HEK293 (cell line): ENCODE data around the gene EXOC2.

Source experiments
- CTCF ChIA-PET: fragments of 350-600 bp; formaldehyde crosslinking; extraction: SDS; loops from one replicate; lab custom pipeline; 2021; ENCODE audit warnings: antibody characterized with exemption; lab: Yijun Ruan, JAX
- POLR2A ChIA-PET: fragments of 300-600 bp; formaldehyde crosslinking; extraction: SDS; loops from one replicate; lab custom pipeline; 2020; ENCODE audit warnings: antibody characterized with exemption, inconsistent platforms; lab: Yijun Ruan, JAX
- H3K27ac ChIP-seq: fragments of 200-500 bp; sonication (Bioruptor generic); 2 replicates; pipeline ENCODE4 v1.5.1; 2014; ENCODE audit warnings: low read depth, low read length, control low read depth, inconsistent platforms; ENCODE audit errors: extremely low read depth
- H3K36me3 ChIP-seq, 2 experiments: fragments of 200-500 bp in 1 of 2; sonication (Bioruptor generic) in 1 of 2; 1 replicate in 1 of 2; 2 replicates in 1 of 2; pipeline ENCODE4 v1.5.1; 2014 to 2017; ENCODE audit warnings: inconsistent platforms in 2 of 2, low read length in 2 of 2; ENCODE audit not compliant: control insufficient read depth in 2 of 2, insufficient read depth in 1 of 2
- H3K4me1 ChIP-seq: fragments of 200-500 bp; sonication (Bioruptor generic); 2 replicates; pipeline ENCODE4 v1.5.1; 2014; ENCODE audit warnings: mild to moderate bottlenecking, low read length, inconsistent platforms; ENCODE audit not compliant: control insufficient read depth, insufficient read depth
- H3K4me3 ChIP-seq: 2 replicates; pipeline ENCODE4 v1.5.1; 2011; ENCODE audit warnings: low read depth, mild to moderate bottlenecking, control low read depth, low read length, moderate library complexity
- H3K9me3 ChIP-seq: fragments of 200-500 bp; sonication (Bioruptor generic); 2 replicates; pipeline ENCODE4 v1.5.1; 2014; ENCODE audit warnings: low read depth, low read length, inconsistent platforms; ENCODE audit not compliant: control insufficient read depth, insufficient read depth
- FEZF1 ChIP-seq: fragments of 450-650 bp; formaldehyde crosslinking; IDR thresholded peaks from 2 replicates; pipeline ENCODE4 v1.5.1; 2016; ENCODE audit warnings: missing biosample characterization, missing genetic modification characterization
- GLIS1 ChIP-seq: fragments of 450-650 bp; formaldehyde crosslinking; IDR thresholded peaks from 2 replicates; pipeline ENCODE4 v1.5.1; 2016; ENCODE audit warnings: missing biosample characterization, missing genetic modification characterization
- IKZF3 ChIP-seq: fragments of 450-650 bp; IDR thresholded peaks from 2 replicates; pipeline ENCODE4 v1.5.0; 2018; ENCODE audit warnings: missing biosample characterization, mild to moderate bottlenecking, missing genetic modification characterization, moderate library complexity
- OSR2 ChIP-seq: fragments of 450-650 bp; formaldehyde crosslinking; IDR thresholded peaks from 2 replicates; pipeline ENCODE4 v1.5.1; 2016; ENCODE audit warnings: missing biosample characterization, missing genetic modification characterization
- ZIC2 ChIP-seq: fragments of 450-650 bp; formaldehyde crosslinking; IDR thresholded peaks from 2 replicates; pipeline ENCODE4 v1.5.1; 2016; ENCODE audit warnings: missing biosample characterization, missing genetic modification characterization
- ZNF121 ChIP-seq: fragments of 450-650 bp; formaldehyde crosslinking; IDR thresholded peaks from 2 replicates; pipeline ENCODE4 v1.5.1; 2016; ENCODE audit warnings: missing biosample characterization, missing genetic modification characterization
- ZNF148 ChIP-seq: fragments of 450-650 bp; formaldehyde crosslinking; IDR thresholded peaks from 2 replicates; pipeline ENCODE4 v1.5.0; 2017; ENCODE audit warnings: missing biosample characterization, missing genetic modification characterization, borderline replicate concordance
- ZNF174 ChIP-seq: fragments of 450-650 bp; formaldehyde crosslinking; IDR thresholded peaks from 2 replicates; pipeline ENCODE4 v1.5.0; 2017; ENCODE audit warnings: missing biosample characterization, mild to moderate bottlenecking, missing genetic modification characterization
- ZNF175 ChIP-seq: fragments of 450-650 bp; formaldehyde crosslinking; IDR thresholded peaks from 2 replicates; pipeline ENCODE4 v1.5.1; 2016; ENCODE audit warnings: missing biosample characterization, missing genetic modification characterization
- ZNF350 ChIP-seq: fragments of 450-650 bp; formaldehyde crosslinking; IDR thresholded peaks from 2 replicates; pipeline ENCODE4 v1.5.0; 2017; ENCODE audit warnings: missing biosample characterization, mild to moderate bottlenecking, missing genetic modification characterization
- ZNF501 ChIP-seq: fragments of 450-650 bp; formaldehyde crosslinking; IDR thresholded peaks from 2 replicates; pipeline ENCODE4 v1.5.1; 2016; ENCODE audit warnings: missing biosample characterization, missing genetic modification characterization
- ZNF529 ChIP-seq: fragments of 450-650 bp; formaldehyde crosslinking; IDR thresholded peaks from 2 replicates; pipeline ENCODE4 v1.5.1; 2017; ENCODE audit warnings: missing genetic modification characterization, missing biosample characterization; ENCODE audit not compliant: insufficient replicate concordance
- ZNF560 ChIP-seq: fragments of 450-650 bp; formaldehyde crosslinking; IDR thresholded peaks from 2 replicates; pipeline ENCODE4 v1.5.1; 2017; ENCODE audit warnings: missing biosample characterization, missing genetic modification characterization, borderline replicate concordance
- ZNF596 ChIP-seq: fragments of 450-650 bp; IDR thresholded peaks from 2 replicates; pipeline ENCODE4 v1.5.0; 2018; ENCODE audit warnings: missing biosample characterization, mild to moderate bottlenecking, missing genetic modification characterization, moderate library complexity
- ZNF610 ChIP-seq: fragments of 450-650 bp; formaldehyde crosslinking; IDR thresholded peaks from 2 replicates; pipeline ENCODE4 v1.5.1; 2016; ENCODE audit warnings: missing biosample characterization, missing genetic modification characterization, borderline replicate concordance
- ZNF645 ChIP-seq: fragments of 450-650 bp; formaldehyde crosslinking; IDR thresholded peaks from 2 replicates; pipeline ENCODE4; 2016; ENCODE audit warnings: missing biosample characterization, missing genetic modification characterization
- ZNF707 ChIP-seq: fragments of 450-650 bp; formaldehyde crosslinking; IDR thresholded peaks from 2 replicates; pipeline ENCODE4 v1.5.1; 2016; ENCODE audit warnings: missing biosample characterization, missing genetic modification characterization
- ZNF785 ChIP-seq: fragments of 450-650 bp; formaldehyde crosslinking; IDR thresholded peaks from 2 replicates; pipeline ENCODE4 v1.5.1; 2016; ENCODE audit warnings: missing biosample characterization, missing genetic modification characterization
- ZSCAN16 ChIP-seq: fragments of 450-650 bp; formaldehyde crosslinking; IDR thresholded peaks from 2 replicates; pipeline ENCODE4 v1.5.1; 2016; ENCODE audit warnings: missing biosample characterization, missing genetic modification characterization
- ZSCAN30 ChIP-seq: fragments of 450-650 bp; IDR thresholded peaks from 2 replicates; pipeline ENCODE4 v1.5.1; 2018; ENCODE audit warnings: missing biosample characterization, mild to moderate bottlenecking, missing genetic modification characterization, moderate library complexity

The EXOC2 gene

GRCh38 chr6:452301-453067 is 240.5 kb downstream of the EXOC2 start:
- Histone ChIP-seq H3K4me1 (no peaks in the 10 kb centered on the region), H3K4me3 (no peak overlapping the region), H3K9me3 (no peaks in the 10 kb centered on the region)
- TF ChIP-seq ZNF610 (no peak), GLIS1 (peak; percentile 36; the same call in 1 of the 2 replicates), ZNF560 (no peak), ZNF121 (tag by site-specific recombination) (no peak), ZIC2 (peak; percentile 94), IKZF3 (tag by site-specific recombination) (no peak), ZNF785 (no peak)
- TF ChIP-seq, all 188 proteins: peak for 2
- H3K36me3 ChIP-seq: no peaks in the 10 kb centered on the region
- no peak overlapping the region for H3K27ac ChIP-seq
- ChIA-PET CTCF (interaction anchor here (0.5 kb wide), 1 partner anchor 203 kb away, joined by 3 read pairs; no protein-coding TSS in a partner anchor), POLR2A (no interaction called here)

GRCh38 chr6:451847-452246 is 241.1 kb downstream of the EXOC2 start:
- no peaks in the 10 kb centered on the region for H3K9me3 ChIP-seq
- POLR2A ChIA-PET: no interaction called here
- H3K36me3 ChIP-seq: no peaks in the 10 kb centered on the region
- H3K4me1 ChIP-seq: no peaks in the 10 kb centered on the region
- no peak overlapping the region for H3K4me3 ChIP-seq
- CTCF ChIA-PET: interaction anchor here (0.5 to 0.6 kb wide), 3 partner anchors 11 to 203 kb away, joined by 3 to 4 read pairs (median 4); no protein-coding TSS in a partner anchor
- no peak overlapping the region for H3K27ac ChIP-seq
- TF ChIP-seq ZSCAN16 (tag by site-specific recombination) (no peak), OSR2 (tag by site-specific recombination) (no peak), ZNF645 (tag by site-specific recombination) (no peak), ZNF175 (tag by site-specific recombination) (no peak), ZNF501 (tag by site-specific recombination) (no peak), ZNF148 (tag by site-specific recombination) (no peak), ZNF596 (tag by site-specific recombination) (no peak), ZIC2 (no peak), ZNF529 (tag by site-specific recombination) (no peak), ZNF350 (tag by site-specific recombination) (no peak), ZNF174 (tag by site-specific recombination) (no peak), ZNF707 (tag by site-specific recombination) (no peak), ZSCAN30 (tag by site-specific recombination) (no peak)
- TF ChIP-seq, all 188 proteins: peak for 0

- ChIA-PET CTCF (interaction anchor here (0.6 kb wide), 2 partner anchors 10 to 33 kb away, joined by 4 read pairs; no protein-coding TSS in a partner anchor), POLR2A (no interaction called here)
- Histone ChIP-seq H3K4me1 (no peaks in the 10 kb centered on the region), H3K36me3 (no peaks in the 10 kb centered on the region), H3K27ac (no peak overlapping the region), H3K9me3 (no peaks in the 10 kb centered on the region)
- TF ChIP-seq FEZF1 (no peak), ZSCAN16 (tag by site-specific recombination) (no peak)
- TF ChIP-seq, all 188 proteins: peak for 0
- H3K4me3 ChIP-seq: no peak overlapping the region
Observed at GRCh38 chr6:451336-451735, 241.6 kb downstream of the EXOC2 start.
